Esophagus squamous epithelium (tissue), 5 donors: ENCODE measurements around the gene SMIM36. TPM values are rescaled to one million over a fixed set of nuclear protein-coding genes. Genes with fewer than 3 reads are reported as not detected.

Experiments
- DNase-seq: peaks from one replicate; lab custom pipeline; 2025; lab: John Stamatoyannopoulos, UW
- H3K27ac ChIP-seq, 4 donors: fragments of 200-600 bp; sonication (generic); one replicate each; pipeline ENCODE4 v1.5.1; 2016 to 2019; ENCODE audit warnings: mild to moderate bottlenecking in 1 of 4
- H3K27me3 ChIP-seq, 4 donors: fragments of 200-600 bp; sonication (generic); 1 replicate in 3 of 4; 2 replicates in 1 of 4; pipeline versions ENCODE4 v1.5.1 to v1.6.0; 2017 to 2021; ENCODE audit warnings: antibody characterized with exemption in 1 of 4
- H3K36me3 ChIP-seq, 3 donors: fragments of 200-600 bp; sonication (generic); one replicate each; pipeline ENCODE4 v1.5.1; 2016 to 2019
- H3K4me1 ChIP-seq, 3 donors: fragments of 200-600 bp; sonication (generic); one replicate each; pipeline ENCODE4 v1.5.1; 2017 to 2019
- H3K4me3 ChIP-seq, 4 donors: fragments of 200-600 bp; sonication (generic); 1 replicate in 3 of 4; 2 replicates in 1 of 4; pipeline ENCODE4 v1.5.1; 2016 to 2019; ENCODE audit warnings: mild to moderate bottlenecking in 2 of 4, moderate library complexity in 1 of 4
- H3K9me3 ChIP-seq, 3 donors: fragments of 200-600 bp; sonication (generic); one replicate each; pipeline ENCODE4 v1.5.1; 2016 to 2019
- POLR2A ChIP-seq, 4 donors: fragments of 450-650 bp; IDR thresholded peaks; one replicate each; pipeline ENCODE4 v1.6.1; 2017; ENCODE audit warnings: antibody characterized with exemption in 4 of 4, mild to moderate bottlenecking in 4 of 4, moderate library complexity in 3 of 4
- WGBS, 2 donors: methylation state at CpG; one replicate each; pipeline ENCODE4 v1.1.5; 2018; 5-methylcytosine and 5-hydroxymethylcytosine counted together
- intact Hi-C: fragments of 100-400 bp; cut with DNase I; formaldehyde crosslinking; loops from one replicate; pipeline ENCODE4 v1.15.0; 2022
- total RNA-seq, 4 donors: library from RNA; depleted of rRNA; stranded (reverse); fragments of >200 nt; gene quantifications; one replicate each; pipeline ENCODE4 v1.1.0, GENCODE V29; 2016
- TF ChIP-seq, protein P1 (sequence below), 6 experiments: fragments of 450-650 bp in 4 of 6; fragments of 200-600 bp in 2 of 6; sonication (generic) in 2 of 6; IDR thresholded peaks; one replicate each; pipeline ENCODE4 v1.5.1; 2016 to 2019; ENCODE audit warnings: antibody characterized with exemption in 6 of 6, mild to moderate bottlenecking in 4 of 6, moderate library complexity in 4 of 6
- donor health status: DM: yes; HTN: yes; CAD: no.

Gene SMIM36
- total RNA-seq, 4 donors from 2014 or later = not detected

- intact Hi-C loops = no loop called here
- Histone ChIP-seq H3K36me3 (no peaks in the 10 kb centered on the region), H3K27ac (peak within 1 kb of the TSS; percentile 82 to 94 (median 92)), H3K9me3 (no peaks in the 10 kb centered on the region), H3K4me1 (peaks cover 0 to 30% (median 8%) of the 10 kb centered on the region in 3 donors), H3K4me3 (peak within 1 kb of the TSS; percentile 65 to 95 (median 90)), H3K27me3 (no peaks in the 10 kb centered on the region)
- WGBS, 2 donors = no CpG with 5 or more reads among the region's 62 CpGs
- no peak for DNase-seq
- TF ChIP-seq, protein P1, sequence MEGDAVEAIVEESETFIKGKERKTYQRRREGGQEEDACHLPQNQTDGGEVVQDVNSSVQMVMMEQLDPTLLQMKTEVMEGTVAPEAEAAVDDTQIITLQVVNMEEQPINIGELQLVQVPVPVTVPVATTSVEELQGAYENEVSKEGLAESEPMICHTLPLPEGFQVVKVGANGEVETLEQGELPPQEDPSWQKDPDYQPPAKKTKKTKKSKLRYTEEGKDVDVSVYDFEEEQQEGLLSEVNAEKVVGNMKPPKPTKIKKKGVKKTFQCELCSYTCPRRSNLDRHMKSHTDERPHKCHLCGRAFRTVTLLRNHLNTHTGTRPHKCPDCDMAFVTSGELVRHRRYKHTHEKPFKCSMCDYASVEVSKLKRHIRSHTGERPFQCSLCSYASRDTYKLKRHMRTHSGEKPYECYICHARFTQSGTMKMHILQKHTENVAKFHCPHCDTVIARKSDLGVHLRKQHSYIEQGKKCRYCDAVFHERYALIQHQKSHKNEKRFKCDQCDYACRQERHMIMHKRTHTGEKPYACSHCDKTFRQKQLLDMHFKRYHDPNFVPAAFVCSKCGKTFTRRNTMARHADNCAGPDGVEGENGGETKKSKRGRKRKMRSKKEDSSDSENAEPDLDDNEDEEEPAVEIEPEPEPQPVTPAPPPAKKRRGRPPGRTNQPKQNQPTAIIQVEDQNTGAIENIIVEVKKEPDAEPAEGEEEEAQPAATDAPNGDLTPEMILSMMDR (IDR thresholded peaks at IDR 0.05) = no peak
- peak in 1 of 4 donors; percentile 69 for TF ChIP-seq POLR2A (IDR thresholded peaks at IDR 0.05)
These were observed 89.9 kb downstream of the SMIM36 start, which contains the start of gene MMD for GRCh38 chr17:55421179-55421934. Gene MMD (minus strand): TSS chr17:55421835. CDS start chr17:55421695, 140 bp downstream.

- peak overlapping the region; percentile 65 to 95 (median 90) for H3K4me3 ChIP-seq
- peak overlapping the region; percentile 82 to 94 (median 92) for H3K27ac ChIP-seq
- TF ChIP-seq, protein P1 (IDR thresholded peaks at IDR 0.05) = no peak
- no peak for TF ChIP-seq POLR2A (IDR thresholded peaks at IDR 0.05)
- no peaks in the 10 kb centered on the region for H3K27me3 ChIP-seq
- intact Hi-C loops = no loop called here
- WGBS, 2 donors = 0% methylated on average over 2 of the region's 21 CpGs; no CpG with 5 or more reads in 1 of the 2 donors
- H3K36me3 ChIP-seq = no peaks in the 10 kb centered on the region
- no peaks in the 10 kb centered on the region for H3K9me3 ChIP-seq
- no peak for DNase-seq
- H3K4me1 ChIP-seq = peaks cover 0 to 30% (median 8%) of the 10 kb centered on the region in 3 donors
These were observed 90.5 kb downstream of the SMIM36 start for GRCh38 chr17:55420776-55421178.

GRCh38 chr17:55420067-55420775 is 91.0 kb downstream of the SMIM36 start:
- no peak for TF ChIP-seq POLR2A (IDR thresholded peaks at IDR 0.05)
- TF ChIP-seq, protein P1 (IDR thresholded peaks at IDR 0.05) = no peak
- Histone ChIP-seq H3K9me3 (no peaks in the 10 kb centered on the region), H3K27ac (peak overlapping the region in 3 of 4 donors; percentile 91 to 94 (median 92)), H3K4me1 (peaks cover 0 to 30% (median 8%) of the 10 kb centered on the region in 3 donors), H3K27me3 (no peaks in the 10 kb centered on the region), H3K4me3 (peak overlapping the region; percentile 65 to 95 (median 90)), H3K36me3 (no peaks in the 10 kb centered on the region)
- WGBS, 2 donors = 25 to 28% methylated on average over 6 of the region's 6 CpGs
- intact Hi-C loops = no loop called here
- no peak for DNase-seq

GRCh38 chr17:55418369-55419268 is 92.6 kb downstream of the SMIM36 start:
- H3K27ac ChIP-seq = no peak overlapping the region
- H3K27me3 ChIP-seq = no peaks in the 10 kb centered on the region
- H3K4me3 ChIP-seq = no peak overlapping the region
- no peak for DNase-seq
- H3K9me3 ChIP-seq = no peaks in the 10 kb centered on the region
- peaks cover 0 to 30% (median 8%) of the 10 kb centered on the region in 3 donors for H3K4me1 ChIP-seq
- intact Hi-C loops = no loop called here
- TF ChIP-seq, protein P1 (IDR thresholded peaks at IDR 0.05) = no peak
- TF ChIP-seq POLR2A (IDR thresholded peaks at IDR 0.05) = no peak
- peaks cover 0 to 5% (median 0%) of the 10 kb centered on the region in 3 donors for H3K36me3 ChIP-seq
- 88 to 90% methylated on average over 3 of the region's 3 CpGs for WGBS, 2 donors
